GM21381 (cell line): Measurements from ENCODE around the gene PERP.
"Not testable (repeated sequence)": the region's sequence is repeated elsewhere in the genome, so short reads cannot be mapped to it uniquely, and the experiment has no call there.

Source experiments
- ATAC-seq: cut with Tn5 transposase; IDR thresholded peaks from one replicate; pipeline ENCODE4 v1.9.1; 2021; ENCODE audit warnings: mild to moderate bottlenecking, moderate library complexity; ENCODE audit not compliant: unreplicated experiment

PERP gene

GRCh38 chr6:138105880-138106664 is 1.1 kb downstream of the PERP start:
- no peak for ATAC-seq

- no peak for ATAC-seq
Observed at GRCh38 chr6:138105446-138105845, 1.8 kb downstream of the PERP start.

DNA sequence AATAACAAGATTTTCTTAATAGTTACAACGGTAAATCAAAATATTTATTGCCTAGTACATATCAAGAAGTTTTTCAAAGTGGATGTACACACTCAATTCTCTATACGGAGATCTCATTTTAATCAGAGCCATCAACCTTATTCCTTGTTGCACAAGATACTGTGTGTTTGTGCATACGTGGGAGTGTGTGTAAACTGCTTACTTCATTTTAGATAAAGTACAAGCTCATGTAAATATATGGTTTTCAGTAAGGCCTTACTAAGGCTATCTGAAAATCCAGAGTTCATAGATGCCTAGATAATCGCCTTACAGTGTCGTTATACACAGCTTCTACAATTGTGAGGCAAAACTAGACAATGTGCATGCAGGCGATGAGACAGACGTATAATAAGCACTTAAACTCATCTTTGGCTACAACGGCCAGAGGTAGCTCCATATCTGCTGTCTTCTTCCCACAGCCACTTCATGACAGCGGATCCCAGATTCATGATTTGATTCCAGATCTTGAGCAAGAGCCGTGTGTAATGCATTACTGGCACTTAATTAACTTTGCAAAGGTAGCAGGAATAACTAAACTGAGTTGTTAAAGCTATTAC is 2.5 kb downstream of the PERP start:
- no peak for ATAC-seq

DNA sequence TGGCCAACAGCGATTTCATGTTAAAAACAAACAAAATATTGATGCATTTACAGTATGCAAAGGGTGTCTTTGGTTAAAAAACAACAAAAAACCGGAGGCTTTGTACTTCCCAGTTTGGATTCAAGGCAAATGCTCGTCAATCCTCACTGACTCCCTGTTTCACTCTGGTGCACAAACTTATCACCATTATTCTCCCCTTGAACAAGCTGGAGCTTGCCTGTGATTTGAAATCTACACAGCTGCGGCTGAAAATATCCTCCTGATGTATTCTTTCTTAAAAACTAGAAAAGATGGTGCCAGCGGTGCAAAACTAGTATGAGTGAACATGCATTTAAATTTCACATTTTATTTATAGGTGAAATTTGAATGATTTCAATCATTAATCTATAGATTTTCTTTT is 3.3 kb downstream of the PERP start:
- ATAC-seq: no peak

- ATAC-seq: no peak
Observed at GRCh38 chr6:138101946-138102731, 5.1 kb downstream of the PERP start.

GRCh38 chr6:138099832-138100231 is 7.4 kb downstream of the PERP start:
- no peak for ATAC-seq

DNA sequence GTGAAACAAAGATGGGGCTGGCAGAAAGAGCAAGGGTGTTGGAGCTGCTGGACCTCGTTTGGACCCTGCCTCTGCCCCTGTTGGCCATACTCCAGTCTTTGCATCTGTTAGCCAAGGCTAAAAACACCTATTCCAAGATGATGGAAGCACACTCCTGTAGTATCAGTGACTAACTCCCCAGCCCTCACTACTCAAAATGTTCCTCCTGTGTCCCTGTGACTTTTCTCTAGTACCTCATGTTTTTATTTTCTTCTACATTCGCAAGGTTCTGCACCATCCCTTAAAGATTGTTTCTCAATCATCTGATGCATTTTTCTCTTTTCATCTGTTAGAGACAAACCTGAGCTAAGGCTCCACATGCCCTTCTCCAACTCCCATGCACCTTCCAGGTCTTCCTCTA is 8.9 kb downstream of the PERP start:
- no peak for ATAC-seq

DNA sequence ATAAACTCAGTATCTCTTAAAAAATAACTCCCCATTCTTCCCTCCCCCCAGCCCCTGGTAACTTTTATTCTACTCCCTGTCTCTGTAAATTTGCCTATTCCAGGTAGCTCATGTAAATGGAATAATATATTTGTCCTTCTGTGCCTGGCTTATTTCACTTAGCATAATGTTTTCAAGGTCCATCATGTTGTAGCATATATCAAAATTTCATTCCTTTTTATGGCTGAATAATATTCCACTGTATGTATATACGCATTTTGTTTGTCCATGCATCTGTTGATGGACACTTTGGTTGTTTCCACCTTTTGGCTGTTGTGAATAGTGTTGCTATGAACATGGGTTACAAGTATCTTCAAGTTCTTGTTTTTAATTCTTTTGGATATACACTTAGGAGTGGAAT is 13.0 kb downstream of the PERP start:
- ATAC-seq: no peak

DNA sequence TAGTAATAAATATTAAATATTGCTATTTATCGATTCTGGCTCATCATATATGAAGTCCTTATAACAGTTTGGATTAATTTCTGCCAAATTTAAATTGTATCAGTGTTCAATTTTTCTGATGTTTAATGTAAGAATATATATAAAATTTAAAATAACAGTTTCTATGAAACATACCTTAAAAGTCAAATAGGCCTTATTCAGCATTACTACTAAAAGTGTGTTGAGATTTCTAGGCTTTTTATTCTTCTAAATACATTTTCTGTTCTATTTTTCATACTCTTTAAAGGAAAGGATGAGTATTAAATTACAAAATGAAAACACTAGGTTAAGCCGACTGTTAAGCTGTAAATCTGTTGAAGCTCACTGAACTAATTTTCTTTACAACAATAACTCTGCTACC is 13.6 kb downstream of the PERP start:
- ATAC-seq: no peak

DNA sequence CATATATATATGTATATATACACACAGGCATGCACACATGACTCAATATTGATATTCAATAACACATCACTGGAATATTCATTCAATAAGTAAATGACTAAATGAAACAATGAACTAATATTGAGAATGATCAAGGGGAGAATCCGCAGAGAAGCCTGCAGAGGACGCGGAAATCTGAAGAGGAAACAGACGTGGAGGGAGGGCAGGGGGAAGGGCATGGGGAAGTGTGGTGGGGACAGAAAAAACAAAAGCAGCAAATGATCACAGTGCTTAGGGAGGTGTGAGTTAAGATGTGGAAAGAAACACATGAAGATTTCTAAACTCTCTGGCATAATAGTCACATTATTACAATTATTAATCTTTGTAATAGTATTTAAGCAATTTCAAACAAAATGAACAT is 14.5 kb downstream of the PERP start:
- no peak for ATAC-seq

- ATAC-seq: no peak
Observed at GRCh38 chr6:138089325-138089724, 17.9 kb downstream of the PERP start.

- no peak for ATAC-seq
Observed at GRCh38 chr6:138088326-138088762, 18.9 kb downstream of the PERP start.

DNA sequence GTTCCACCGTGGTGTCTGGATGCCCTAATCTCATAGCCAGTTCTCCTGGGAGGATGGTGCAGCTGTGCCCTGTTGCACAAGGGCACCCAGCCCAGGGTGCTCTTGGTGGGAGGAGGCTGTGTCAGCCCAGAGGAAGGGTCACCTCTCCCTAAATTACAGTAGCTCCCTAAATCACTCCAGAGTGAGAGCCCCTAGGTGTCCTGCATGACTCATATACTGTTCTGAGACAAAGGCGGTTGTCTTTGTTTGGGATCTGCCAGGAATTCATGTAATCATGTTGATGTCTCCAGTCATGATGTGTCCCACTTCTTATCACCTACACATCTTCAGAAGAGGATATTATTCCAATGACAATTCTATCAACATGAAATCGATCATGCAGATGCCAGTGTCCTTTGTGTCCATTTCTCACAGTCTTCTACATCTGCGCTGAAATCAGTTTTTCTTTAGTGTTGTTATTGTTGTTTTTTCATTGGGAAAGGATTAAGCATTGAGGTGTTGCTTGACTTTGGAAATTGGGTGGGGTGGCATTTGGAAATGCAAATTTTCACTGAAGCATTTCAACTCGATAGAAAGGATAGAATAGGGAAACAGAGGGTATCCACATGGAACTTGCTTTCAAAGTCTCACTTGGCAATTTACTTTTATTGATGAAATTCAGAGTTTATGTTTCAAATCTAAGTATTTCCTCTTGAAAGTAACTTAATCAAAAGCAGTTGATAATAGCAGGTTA is 19.5 kb downstream of the PERP start:
- ATAC-seq: no peak

DNA sequence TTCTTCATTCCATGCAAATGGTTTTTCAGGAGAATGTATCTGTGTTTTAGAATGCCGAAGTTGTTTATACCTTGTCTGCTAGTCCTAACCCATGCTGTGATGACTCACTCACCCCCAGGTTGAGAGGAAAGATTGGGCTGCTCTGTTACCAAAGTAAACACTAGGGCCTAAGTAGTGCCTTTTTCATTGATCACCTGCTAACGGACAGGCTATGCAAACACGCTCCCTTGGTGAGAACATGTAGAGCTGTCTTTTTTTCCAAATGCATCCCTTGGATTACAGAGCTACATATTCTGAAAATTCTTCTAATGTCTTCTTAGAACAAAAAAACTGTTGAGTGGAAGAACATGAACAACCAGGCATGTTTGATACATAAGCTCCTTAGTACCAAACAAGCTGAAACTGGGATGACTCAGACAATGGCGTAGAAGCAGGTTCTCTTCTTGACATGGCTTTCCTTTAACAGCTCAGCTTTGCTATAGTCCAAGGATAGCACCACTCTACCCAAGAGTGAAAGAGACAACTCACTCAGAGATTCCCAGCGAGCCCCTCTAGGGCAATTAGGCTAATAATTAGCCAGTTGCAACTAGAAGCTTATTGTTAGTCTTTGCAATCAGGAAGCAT is 20.5 kb downstream of the PERP start:
- no peak for ATAC-seq

DNA sequence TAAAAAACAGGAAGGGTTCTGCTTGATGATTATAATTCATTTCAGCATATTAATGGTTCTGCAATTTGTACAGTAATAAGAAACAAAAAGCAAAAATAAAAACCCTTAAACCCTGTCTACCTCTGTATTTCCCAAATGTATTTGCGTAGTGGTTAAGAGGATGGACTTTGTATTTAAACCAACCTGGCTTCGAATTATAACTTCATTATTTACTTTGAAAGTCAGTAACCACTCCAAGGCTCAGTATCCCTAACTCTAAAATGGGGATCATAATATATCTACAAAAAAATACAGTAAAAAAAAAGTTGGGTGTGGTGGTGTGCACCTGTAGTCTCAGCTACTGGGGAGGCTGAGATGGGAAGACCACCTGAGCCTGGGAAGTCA is 21.4 kb downstream of the PERP start:
- ATAC-seq: no peak

DNA sequence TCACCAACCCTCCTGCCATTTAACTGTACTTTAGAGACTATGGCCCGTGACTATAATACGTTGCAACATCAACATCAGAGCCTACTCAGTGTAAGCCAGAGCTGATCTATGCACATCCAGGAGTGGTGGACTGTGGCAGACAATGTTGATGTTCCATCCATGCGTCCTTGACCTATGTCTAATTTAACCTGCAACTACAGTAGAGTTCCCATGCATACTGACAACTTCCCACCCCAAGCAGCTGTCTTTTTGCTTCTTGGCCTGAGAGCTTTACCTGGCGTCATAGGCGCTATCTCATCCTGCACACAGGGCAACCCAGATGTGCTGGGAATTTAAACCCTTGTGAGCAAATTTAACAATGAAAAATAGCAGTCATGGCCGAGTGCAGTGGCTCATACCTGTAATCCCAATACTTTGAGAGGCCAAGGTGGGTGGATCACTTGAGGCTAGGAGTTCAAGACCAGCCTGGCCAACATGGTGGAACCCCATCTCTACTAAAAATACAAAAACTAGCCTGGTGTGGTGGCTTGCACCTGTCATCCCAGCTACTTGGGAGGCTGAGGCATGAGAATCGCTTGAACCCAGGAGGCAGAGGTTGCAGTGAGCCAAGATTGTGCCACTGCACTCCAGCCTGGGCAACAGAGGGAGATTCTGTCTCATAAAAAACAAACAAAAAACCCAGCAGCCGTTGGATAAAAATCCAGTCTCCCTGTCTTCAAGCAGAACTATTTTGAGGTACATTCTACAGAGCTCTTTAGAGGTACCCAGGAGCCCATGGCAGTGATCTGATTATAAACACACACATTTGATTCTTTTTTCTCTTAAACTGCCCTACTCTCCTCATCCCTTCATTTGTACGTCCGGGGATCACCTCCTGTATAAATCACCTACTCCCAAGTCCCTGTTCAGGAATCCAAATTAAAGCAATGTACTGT is 22.0 kb downstream of the PERP start:
- ATAC-seq: no peak

GRCh38 chr6:138082232-138082631 is 25.0 kb downstream of the PERP start:
- no peak for ATAC-seq

DNA sequence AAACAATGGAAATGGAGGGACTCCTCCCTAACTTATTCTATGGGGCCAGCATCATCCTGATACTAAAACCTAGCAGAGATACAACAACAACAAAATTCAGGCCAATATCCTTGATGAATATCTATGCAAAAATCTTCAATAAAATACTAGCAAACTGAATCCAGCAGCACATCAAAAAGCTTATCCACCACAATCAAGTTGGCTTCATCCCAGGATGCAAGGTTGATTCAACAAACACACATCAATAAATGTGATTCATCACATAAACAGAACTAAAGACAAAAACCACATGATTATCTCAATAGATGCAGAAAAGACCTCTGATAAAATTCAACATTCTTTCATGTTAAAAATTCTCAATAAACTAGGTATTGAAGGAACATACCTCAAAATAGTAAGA is 27.7 kb downstream of the PERP start:
- not testable (repeated sequence) for ATAC-seq

DNA sequence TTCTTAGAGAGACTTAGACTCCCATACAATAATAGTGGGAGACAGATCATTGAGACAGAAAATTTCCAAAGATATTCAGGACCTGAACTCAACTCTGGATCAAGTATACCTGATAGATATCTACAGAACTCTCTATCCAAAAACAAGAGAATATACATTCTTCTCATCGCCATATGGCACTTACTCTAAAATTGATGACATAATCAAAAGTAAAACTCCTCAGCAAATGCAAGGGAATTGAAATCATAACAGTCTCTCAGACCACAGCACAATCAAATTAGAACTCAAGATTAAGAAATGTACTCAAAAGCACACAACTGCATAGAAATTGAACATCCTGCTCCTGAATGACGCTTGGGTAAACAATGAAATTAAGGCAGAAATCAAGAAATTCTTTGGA is 28.7 kb downstream of the PERP start:
- ATAC-seq: no peak

DNA sequence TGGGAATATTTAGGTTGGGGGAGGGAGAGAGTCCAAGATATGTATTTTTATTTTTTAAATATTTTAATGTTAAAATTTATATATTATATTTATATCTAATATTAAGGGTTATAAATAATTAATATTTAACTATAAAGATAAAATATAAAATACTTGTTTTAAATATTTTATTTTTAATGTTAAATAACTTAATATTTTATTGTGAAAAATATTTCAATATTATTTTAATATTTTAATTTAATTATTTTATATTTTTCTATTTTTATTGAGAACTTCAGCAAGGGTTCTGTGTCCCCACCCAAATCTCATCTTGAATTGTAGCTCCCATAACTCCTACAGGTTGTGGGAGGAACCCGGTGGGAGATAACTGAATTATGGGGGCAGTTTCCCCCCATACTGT is 34.0 kb downstream of the PERP start:
- no peak for ATAC-seq
